Testis (tissue), 3 donors: Measurements from ENCODE around the gene OLFML2A. TPM values are rescaled to one million over a fixed set of nuclear protein-coding genes. Genes with fewer than 3 reads are reported as not detected.
A peak's percentile ranks its signal among the peaks of the same experiment; 100 is the strongest.

ENCODE experiments used
- DNase-seq: peaks from one replicate; pipeline ENCODE4 v3.0.0-alpha.2; 2019
- H3K27ac ChIP-seq, 2 donors: fragments of 200-600 bp; sonication (generic); one replicate each; pipeline ENCODE4 v1.5.1; 2019
- H3K27me3 ChIP-seq: fragments of 200-600 bp; sonication (generic); one replicate; pipeline ENCODE4 v1.5.1; 2019
- H3K36me3 ChIP-seq: fragments of 200-600 bp; sonication (generic); one replicate; pipeline ENCODE4 v1.5.1; 2017; ENCODE audit warnings: low read depth; ENCODE audit errors: missing control alignments
- H3K4me1 ChIP-seq: fragments of 200-600 bp; sonication (generic); one replicate; pipeline ENCODE4 v1.5.1; 2019
- H3K4me3 ChIP-seq, 2 donors: fragments of 200-600 bp; sonication (generic); one replicate each; pipeline ENCODE4 v1.5.1; 2017 to 2019
- H3K9me3 ChIP-seq: fragments of 200-600 bp; sonication (generic); one replicate; pipeline ENCODE4 v1.5.1; 2017
- CTCF ChIP-seq, 3 experiments: fragments of 450-650 bp in 2 of 3; fragments of 200-600 bp in 1 of 3; sonication (generic) in 1 of 3; IDR thresholded peaks; one replicate each; pipeline ENCODE4 v1.5.1; 2016 to 2019; ENCODE audit warnings: antibody characterized with exemption in 3 of 3, mild to moderate bottlenecking in 2 of 3, moderate library complexity in 1 of 3
- POLR2A ChIP-seq: fragments of 450-650 bp; IDR thresholded peaks from one replicate; pipeline ENCODE4 v1.6.1; 2017; ENCODE audit warnings: antibody characterized with exemption, mild to moderate bottlenecking, moderate library complexity
- WGBS, 2 donors: methylation state at CpG; one replicate each; pipeline ENCODE4 v1.1.5; 2018; 5-methylcytosine and 5-hydroxymethylcytosine counted together
- intact Hi-C: fragments of 100-400 bp; cut with DNase I; formaldehyde crosslinking; loops from one replicate; pipeline ENCODE4 v1.15.1; 2023; ENCODE audit warnings: low total_unique reads
- polyA plus RNA-seq: library from polyadenylated mRNA; stranded (reverse); fragments of 350-450 nt; fragmentation: Illumina TruSeq; extraction: RNeasy Lipid Tissue Mini Kit (QIAGEN cat#74804); gene quantifications from one replicate; pipeline ENCODE4 v1.2.3, GENCODE V29; 2014; ENCODE audit warnings: low read depth, low replicate concordance; ENCODE audit not compliant: insufficient read depth
- total RNA-seq, 2 donors: library from RNA; depleted of rRNA; stranded (reverse); fragments of >200 nt; gene quantifications; one replicate each; pipeline ENCODE4 v1.2.3, GENCODE V29; 2016

The OLFML2A gene
- total and polyA plus RNA-seq, 3 donors from 2014 or later = 2.6 to 5.2 (median 4.0) TPM

- no peak for TF ChIP-seq CTCF (IDR thresholded peaks at IDR 0.05)
- Histone ChIP-seq H3K27ac (no peak overlapping the region), H3K27me3 (no peaks in the 10 kb centered on the region), H3K4me1 (peaks cover 5% of the 10 kb centered on the region), H3K4me3 (no peak overlapping the region), H3K36me3 (no peaks in the 10 kb centered on the region), H3K9me3 (no peaks in the 10 kb centered on the region)
- WGBS, 2 donors = 70 to 74% methylated on average over 1 of the region's 1 CpG
- DNase-seq = no peak
- intact Hi-C loops = loop anchor here (2.0 to 10.0 kb wide), 2 partner anchors 79 to 371 kb away; partner anchors contain the start of genes SCAI and WDR38
These were observed 3.3 kb upstream of the OLFML2A start for GRCh38 chr9:124773473-124774128.

GRCh38 chr9:124774129-124774978, 2.6 kb upstream of the OLFML2A start:
- Histone ChIP-seq H3K27me3 (no peaks in the 10 kb centered on the region), H3K9me3 (no peaks in the 10 kb centered on the region), H3K4me3 (no peak overlapping the region), H3K36me3 (no peaks in the 10 kb centered on the region), H3K4me1 (peaks cover 5% of the 10 kb centered on the region), H3K27ac (no peak overlapping the region)
- TF ChIP-seq CTCF (IDR thresholded peaks at IDR 0.05) = peak; percentile 84 to 88 (median 85)
- TF ChIP-seq POLR2A = no peak
- peak; percentile 92 for DNase-seq
- intact Hi-C loops = loop anchor here (10.0 kb wide), 1 partner anchor 370 kb away; the partner anchor contains the start of gene SCAI
- 42 to 47% methylated on average over 15 of the region's 15 CpGs for WGBS, 2 donors

GRCh38 chr9:124776618-124776953, 347 bp upstream of the OLFML2A start:
- no peaks in the 10 kb centered on the region for H3K27me3 ChIP-seq
- H3K9me3 ChIP-seq = no peaks in the 10 kb centered on the region
- intact Hi-C loops = loop anchor here (10.0 kb wide), 1 partner anchor 368 kb away; the partner anchor contains the start of gene SCAI
- H3K4me3 ChIP-seq = peak overlapping the region; percentile 53 to 54
- WGBS, 2 donors = 5 to 8% methylated on average over 9 to 11 of the region's 12 CpGs
- no peak for DNase-seq
- H3K27ac ChIP-seq = no peak overlapping the region
- TF ChIP-seq POLR2A (no peak), CTCF (IDR thresholded peaks at IDR 0.05) (no peak)
- peaks cover 5% of the 10 kb centered on the region for H3K4me1 ChIP-seq
- no peaks in the 10 kb centered on the region for H3K36me3 ChIP-seq

- H3K4me1 ChIP-seq = peaks cover 5% of the 10 kb centered on the region
- no peaks in the 10 kb centered on the region for H3K36me3 ChIP-seq
- H3K27me3 ChIP-seq = no peaks in the 10 kb centered on the region
- no peaks in the 10 kb centered on the region for H3K9me3 ChIP-seq
- H3K27ac ChIP-seq = no peak overlapping the region
- no peak for TF ChIP-seq CTCF (IDR thresholded peaks at IDR 0.05)
- no peak for TF ChIP-seq POLR2A
- 69 to 76% methylated on average over 11 of the region's 11 CpGs for WGBS, 2 donors
- H3K4me3 ChIP-seq = no peak overlapping the region
- intact Hi-C loops = loop anchor here (10.0 kb wide), 1 partner anchor 366 kb away; the partner anchor contains the start of gene SCAI
- no peak for DNase-seq
These were observed 1.8 kb downstream of the OLFML2A start for GRCh38 chr9:124778575-124779367.
